Thyroid gland (tissue), 4 donors: ENCODE measurements around the gene TNFRSF1A. TPM values are rescaled to one million over a fixed set of nuclear protein-coding genes. Genes with fewer than 3 reads are reported as not detected.

Source experiments
- DNase-seq, 2 donors: peaks; one replicate each; pipeline ENCODE4 v3.0.0-alpha.2; 2019
- H3K27ac ChIP-seq, 3 donors: fragments of 200-600 bp; sonication (generic); 1 replicate in 2 of 3; 2 replicates in 1 of 3; pipeline ENCODE4 v1.5.1; 2016 to 2019; ENCODE audit warnings: mild to moderate bottlenecking in 1 of 3, moderate library complexity in 1 of 3
- H3K27me3 ChIP-seq: fragments of 200-600 bp; sonication (generic); one replicate; pipeline ENCODE4 v1.5.1; 2019
- H3K36me3 ChIP-seq, 2 donors: fragments of 200-600 bp; sonication (generic); one replicate each; pipeline ENCODE4 v1.5.1; 2016 to 2019
- H3K4me1 ChIP-seq, 2 donors: fragments of 200-600 bp; sonication (generic); one replicate each; pipeline ENCODE4 v1.5.1; 2017 to 2019
- H3K4me3 ChIP-seq, 3 donors: fragments of 200-600 bp; sonication (generic); replicated peaks in 1 of 3; 1 replicate in 2 of 3; 2 replicates in 1 of 3; pipeline ENCODE4 v1.5.1; 2016; ENCODE audit warnings: mild to moderate bottlenecking in 1 of 3
- H3K9me3 ChIP-seq: fragments of 200-600 bp; sonication (generic); one replicate; pipeline ENCODE4 v1.5.1; 2017
- POLR2A ChIP-seq, 2 donors: fragments of 450-650 bp; IDR thresholded peaks; one replicate each; pipeline ENCODE4 v1.6.1; 2017; ENCODE audit warnings: antibody characterized with exemption in 2 of 2, mild to moderate bottlenecking in 2 of 2, moderate library complexity in 1 of 2
- WGBS, 2 donors: methylation state at CpG; one replicate each; pipeline ENCODE4 v1.1.5; 2017; 5-methylcytosine and 5-hydroxymethylcytosine counted together
- intact Hi-C: fragments of 100-400 bp; cut with DNase I; formaldehyde crosslinking; loops from one replicate; pipeline ENCODE4 v1.15.1; 2023
- total RNA-seq, 4 donors: library from RNA; depleted of rRNA; stranded (reverse); fragments of >200 nt; gene quantifications; one replicate each; pipeline ENCODE4 v1.2.3, GENCODE V29; 2016
- TF ChIP-seq, protein P1 (sequence below), 6 experiments: fragments of 200-600 bp in 3 of 6; fragments of 450-650 bp in 3 of 6; sonication (generic) in 3 of 6; IDR thresholded peaks; one replicate each; pipeline ENCODE4 v1.5.1; 2016 to 2019; ENCODE audit warnings: antibody characterized with exemption in 6 of 6, mild to moderate bottlenecking in 2 of 6, inconsistent platforms in 1 of 6, moderate library complexity in 1 of 6

TNFRSF1A gene
- total RNA-seq, 4 donors from 2014 or later = 131 to 185 (median 150) TPM

DNA sequence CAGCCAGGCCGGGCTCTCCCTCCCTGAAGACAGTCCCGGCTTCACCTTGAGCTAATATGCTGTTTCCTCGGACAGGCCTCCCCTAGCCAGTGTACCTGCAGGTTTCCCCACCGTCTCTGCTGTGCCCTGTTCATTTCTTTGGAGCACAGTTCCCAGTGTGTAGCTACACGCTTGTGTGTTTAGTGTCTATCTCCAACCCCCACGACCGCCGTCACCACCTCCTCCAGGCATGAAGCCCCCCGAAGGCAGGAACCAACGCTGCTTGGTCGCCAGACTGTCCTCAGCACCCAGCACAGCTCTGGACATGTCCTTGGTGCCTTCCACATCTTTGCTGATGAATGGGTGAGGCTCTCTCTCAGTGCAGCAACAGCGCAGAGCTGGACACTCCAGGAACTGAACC, 57.6 kb downstream of the TNFRSF1A start:
- intact Hi-C loops = loop anchor here (5.0 kb wide), 2 partner anchors 222 to 302 kb away; no protein-coding TSS in a partner anchor
- Histone ChIP-seq H3K4me3 (no peak overlapping the region), H3K36me3 (no peaks in the 10 kb centered on the region), H3K27me3 (no peaks in the 10 kb centered on the region), H3K9me3 (no peaks in the 10 kb centered on the region), H3K4me1 (peaks cover 10 to 21% of the 10 kb centered on the region in 2 donors), H3K27ac (no peak overlapping the region)
- DNase-seq = no peak
- WGBS, 2 donors = 92 to 95% methylated on average over 12 of the region's 12 CpGs
- TF ChIP-seq POLR2A (IDR thresholded peaks at IDR 0.05) = no peak
- TF ChIP-seq, protein P1, sequence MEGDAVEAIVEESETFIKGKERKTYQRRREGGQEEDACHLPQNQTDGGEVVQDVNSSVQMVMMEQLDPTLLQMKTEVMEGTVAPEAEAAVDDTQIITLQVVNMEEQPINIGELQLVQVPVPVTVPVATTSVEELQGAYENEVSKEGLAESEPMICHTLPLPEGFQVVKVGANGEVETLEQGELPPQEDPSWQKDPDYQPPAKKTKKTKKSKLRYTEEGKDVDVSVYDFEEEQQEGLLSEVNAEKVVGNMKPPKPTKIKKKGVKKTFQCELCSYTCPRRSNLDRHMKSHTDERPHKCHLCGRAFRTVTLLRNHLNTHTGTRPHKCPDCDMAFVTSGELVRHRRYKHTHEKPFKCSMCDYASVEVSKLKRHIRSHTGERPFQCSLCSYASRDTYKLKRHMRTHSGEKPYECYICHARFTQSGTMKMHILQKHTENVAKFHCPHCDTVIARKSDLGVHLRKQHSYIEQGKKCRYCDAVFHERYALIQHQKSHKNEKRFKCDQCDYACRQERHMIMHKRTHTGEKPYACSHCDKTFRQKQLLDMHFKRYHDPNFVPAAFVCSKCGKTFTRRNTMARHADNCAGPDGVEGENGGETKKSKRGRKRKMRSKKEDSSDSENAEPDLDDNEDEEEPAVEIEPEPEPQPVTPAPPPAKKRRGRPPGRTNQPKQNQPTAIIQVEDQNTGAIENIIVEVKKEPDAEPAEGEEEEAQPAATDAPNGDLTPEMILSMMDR (IDR thresholded peaks at IDR 0.05) = no peak

DNA sequence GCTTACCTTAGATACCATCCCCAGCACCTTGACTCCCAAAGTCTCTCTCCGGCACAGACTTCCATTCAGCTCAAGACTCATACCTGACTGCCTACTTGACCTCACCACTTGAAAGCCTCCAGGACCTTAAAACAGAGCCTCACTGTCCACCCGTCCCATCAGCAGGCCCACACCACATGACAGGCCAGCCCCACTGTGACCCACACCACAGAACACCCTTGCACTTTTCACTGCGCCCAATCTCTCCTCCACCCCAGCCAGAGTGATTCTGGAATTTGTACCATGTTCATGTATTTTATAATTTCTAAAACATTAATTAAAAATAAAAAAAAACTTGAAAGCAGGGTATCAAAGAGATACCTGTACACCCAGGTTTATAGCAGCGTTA, 59.4 kb downstream of the TNFRSF1A start:
- DNase-seq = no peak
- intact Hi-C loops = loop anchor here (5.0 kb wide), 2 partner anchors 220 to 300 kb away; no protein-coding TSS in a partner anchor
- H3K4me1 ChIP-seq = peaks cover 24 to 37% of the 10 kb centered on the region in 2 donors
- H3K4me3 ChIP-seq = no peak overlapping the region
- TF ChIP-seq POLR2A (IDR thresholded peaks at IDR 0.05) = no peak
- TF ChIP-seq, protein P1 (IDR thresholded peaks at IDR 0.05) = no peak
- 95% methylated on average over 4 of the region's 4 CpGs for WGBS, 2 donors
- H3K36me3 ChIP-seq = no peaks in the 10 kb centered on the region
- no peaks in the 10 kb centered on the region for H3K9me3 ChIP-seq
- no peak overlapping the region for H3K27ac ChIP-seq
- H3K27me3 ChIP-seq = no peaks in the 10 kb centered on the region

DNA sequence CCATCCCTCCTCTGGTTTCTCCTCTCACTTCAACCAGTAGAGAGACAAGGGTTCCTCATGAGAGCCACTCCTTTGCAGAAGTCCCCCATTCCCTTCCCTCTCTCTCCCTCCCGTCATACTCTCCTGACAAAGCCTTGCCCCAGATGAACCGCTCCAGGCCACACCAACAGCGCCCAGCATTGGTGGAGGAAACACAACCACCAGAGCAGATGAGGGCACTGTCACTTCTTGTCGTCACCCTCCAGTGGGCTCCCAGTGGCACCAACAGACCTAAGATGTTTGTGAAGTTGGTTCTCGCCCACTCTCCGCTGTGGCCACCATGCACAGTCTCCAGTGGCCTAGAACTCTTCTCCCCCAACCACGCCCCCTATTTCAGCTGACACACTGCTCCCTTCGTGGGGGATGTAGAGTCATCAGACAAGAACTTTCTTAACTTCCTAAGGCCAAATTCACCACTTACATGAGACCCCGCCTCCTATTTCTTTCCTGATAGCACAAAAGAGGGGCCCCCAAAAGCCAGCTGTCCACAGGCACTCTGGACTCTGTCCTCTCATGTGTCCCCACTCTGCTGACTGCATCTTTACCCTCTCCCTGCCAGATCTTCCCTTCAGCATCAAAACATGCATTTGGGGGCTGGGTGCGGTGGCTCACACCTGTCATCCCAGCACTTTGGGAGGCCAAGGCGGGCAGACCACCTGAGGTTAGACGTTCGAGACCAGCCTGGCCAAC, 60.6 kb downstream of the TNFRSF1A start:
- peaks cover 25 to 43% of the 10 kb centered on the region in 2 donors for H3K4me1 ChIP-seq
- intact Hi-C loops = loop anchor here (5.0 kb wide), 2 partner anchors 219 to 299 kb away; no protein-coding TSS in a partner anchor

DNA sequence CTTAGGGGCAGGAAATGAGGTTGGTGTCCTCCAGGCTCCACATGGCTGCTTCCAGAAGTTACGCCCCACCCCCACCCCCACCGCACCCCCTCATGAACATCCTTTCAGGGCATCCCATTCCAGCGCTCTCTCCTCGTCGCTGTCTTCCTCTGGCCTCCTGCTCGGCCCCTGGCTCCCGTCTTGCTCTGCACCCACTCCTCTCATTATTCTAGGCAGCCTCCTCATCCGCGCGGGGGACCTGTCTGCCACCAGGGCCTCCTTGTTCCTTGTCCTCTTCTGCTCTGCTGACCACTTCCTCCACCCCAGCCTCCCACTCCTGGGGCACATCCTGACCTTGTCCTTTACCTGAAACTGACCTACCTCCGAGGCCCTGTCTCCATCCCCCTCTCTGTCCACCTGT, 61.2 kb downstream of the TNFRSF1A start:
- no peaks in the 10 kb centered on the region for H3K27me3 ChIP-seq
- H3K4me3 ChIP-seq = no peak overlapping the region
- WGBS, 2 donors = 87 to 89% methylated on average over 11 of the region's 11 CpGs
- DNase-seq = no peak
- TF ChIP-seq, protein P1 (IDR thresholded peaks at IDR 0.05) = no peak
- TF ChIP-seq POLR2A (IDR thresholded peaks at IDR 0.05) = no peak
- H3K27ac ChIP-seq = peak overlapping the region in 2 of 3 donors; percentile 59 to 99
- intact Hi-C loops = loop anchor here (5.0 kb wide), 2 partner anchors 218 to 298 kb away; no protein-coding TSS in a partner anchor
- peaks cover 25 to 43% of the 10 kb centered on the region in 2 donors for H3K4me1 ChIP-seq
- no peaks in the 10 kb centered on the region for H3K36me3 ChIP-seq
- no peaks in the 10 kb centered on the region for H3K9me3 ChIP-seq

More for the DNA sequence above, 60.6 kb downstream of the TNFRSF1A start:
- Histone ChIP-seq H3K9me3 (no peaks in the 10 kb centered on the region), H3K27ac (no peak overlapping the region), H3K27me3 (no peaks in the 10 kb centered on the region), H3K36me3 (no peaks in the 10 kb centered on the region), H3K4me3 (no peak overlapping the region)
- no peak for DNase-seq
- TF ChIP-seq POLR2A (IDR thresholded peaks at IDR 0.05) = no peak
- TF ChIP-seq, protein P1 (IDR thresholded peaks at IDR 0.05) = no peak
- 90 to 92% methylated on average over 13 of the region's 13 CpGs for WGBS, 2 donors

DNA sequence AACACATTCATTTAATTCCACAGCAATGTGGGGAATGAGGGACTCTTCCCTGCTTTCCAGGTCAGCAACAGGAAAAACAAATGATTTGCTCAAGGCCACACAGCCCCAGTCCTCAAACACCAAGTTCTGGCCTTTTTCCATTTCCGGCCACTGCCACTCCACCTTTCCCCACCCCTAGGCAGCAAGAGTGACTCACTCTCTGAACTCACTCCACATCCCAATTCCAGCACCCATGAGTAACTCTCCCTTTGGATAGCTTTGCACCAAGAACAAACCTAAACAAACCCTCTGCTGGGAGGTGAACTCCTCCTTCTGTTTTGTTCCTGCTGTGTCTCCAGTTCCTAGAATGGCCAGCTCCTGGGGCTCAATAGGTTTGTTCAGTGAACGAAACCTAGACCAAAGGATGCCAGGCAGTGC, 61.8 kb downstream of the TNFRSF1A start:
- H3K4me3 ChIP-seq = no peak overlapping the region
- intact Hi-C loops = loop anchor here (5.0 kb wide), 2 partner anchors 218 to 298 kb away; no protein-coding TSS in a partner anchor
- no peaks in the 10 kb centered on the region for H3K27me3 ChIP-seq
- 46% methylated on average over 2 of the region's 2 CpGs for WGBS, 2 donors
- peak in 1 of 2 donors; percentile 11 for TF ChIP-seq POLR2A (IDR thresholded peaks at IDR 0.05)
- TF ChIP-seq, protein P1 (IDR thresholded peaks at IDR 0.05) = peak in 3 of 6 experiments; percentile 12 to 27 (median 25)
- peaks cover 25 to 41% of the 10 kb centered on the region in 2 donors for H3K4me1 ChIP-seq
- H3K27ac ChIP-seq = peak overlapping the region; percentile 49 to 99 (median 59)
- DNase-seq = peak; percentile 83 to 88
- no peaks in the 10 kb centered on the region for H3K36me3 ChIP-seq
- no peaks in the 10 kb centered on the region for H3K9me3 ChIP-seq
